ENCODE results near the gene TAF11. TPM values are rescaled to one million over a fixed set of nuclear protein-coding genes. Genes with fewer than 3 reads are reported as not detected.
A peak's percentile ranks its signal among the peaks of the same experiment; 100 is the strongest.

The TAF11 gene
- total and polyA plus RNA-seq, 9 donors: 44.6 to 51.6 (median 46.3) TPM

- DNase-seq: no peak
- no peaks in the 10 kb centered on the region for H3K4me1 ChIP-seq (ENCODE audit: control insufficient read depth, insufficient read depth, low read length)
- H3K27me3 ChIP-seq (ENCODE audit: control insufficient read depth, insufficient read depth, low read length): no peaks in the 10 kb centered on the region
- peaks cover 69% of the 10 kb centered on the region for H3K36me3 ChIP-seq (ENCODE audit: control insufficient read depth, insufficient read depth, low read length)
- H3K9me3 ChIP-seq (replicated peaks; ENCODE audit: control insufficient read depth, low read depth, low read length): no peaks in the 10 kb centered on the region
- H3K4me3 ChIP-seq (ENCODE audit: low read length): no peak overlapping the region
- no peak overlapping the region for H3K27ac ChIP-seq (ENCODE audit: low read length)
- WGBS (ENCODE audit: insufficient coverage): no CpG with 5 or more reads among the region's 4 CpGs
Measured at GRCh38 chr6:34875292-34876213, 12.3 kb downstream of the TAF11 start.

GRCh38 chr6:34872332-34872731 is 15.5 kb downstream of the TAF11 start:
- H3K4me1 ChIP-seq (ENCODE audit: control insufficient read depth, insufficient read depth, low read length): no peaks in the 10 kb centered on the region
- WGBS (ENCODE audit: insufficient coverage): 71% methylated on average over 1 of the region's 1 CpG
- H3K27ac ChIP-seq (ENCODE audit: low read length): no peak overlapping the region
- H3K27me3 ChIP-seq (ENCODE audit: control insufficient read depth, insufficient read depth, low read length): no peaks in the 10 kb centered on the region
- H3K9me3 ChIP-seq (replicated peaks; ENCODE audit: control insufficient read depth, low read depth, low read length): no peaks in the 10 kb centered on the region
- H3K36me3 ChIP-seq (ENCODE audit: control insufficient read depth, insufficient read depth, low read length): peaks cover 62% of the 10 kb centered on the region
- no peak for DNase-seq
- no peak overlapping the region for H3K4me3 ChIP-seq (ENCODE audit: low read length)

DNA sequence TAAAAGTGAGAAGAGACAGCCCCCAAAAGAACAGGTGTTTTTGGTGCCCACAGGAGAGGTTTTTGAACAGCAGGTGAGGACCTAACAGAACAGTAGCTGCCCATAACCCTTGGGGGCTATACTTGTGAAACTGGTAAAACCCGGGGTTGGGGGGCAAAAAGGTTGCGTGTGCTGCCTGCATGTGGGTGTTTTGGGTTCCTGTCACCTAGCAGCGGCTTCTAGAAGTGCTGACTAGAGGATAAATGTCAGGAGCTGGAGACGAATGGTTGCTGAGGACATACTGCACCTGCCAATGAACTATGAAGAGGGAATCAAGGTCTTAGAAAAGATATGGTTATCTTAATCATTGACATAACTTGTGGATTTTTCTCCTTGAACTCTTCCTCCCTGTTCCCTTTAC is 16.0 kb downstream of the TAF11 start:
- WGBS (ENCODE audit: insufficient coverage): 95% methylated on average over 4 of the region's 4 CpGs
- Histone ChIP-seq H3K9me3 (replicated peaks; ENCODE audit: control insufficient read depth, low read depth, low read length) (no peaks in the 10 kb centered on the region), H3K27me3 (ENCODE audit: control insufficient read depth, insufficient read depth, low read length) (no peaks in the 10 kb centered on the region), H3K27ac (ENCODE audit: low read length) (no peak overlapping the region), H3K4me3 (ENCODE audit: low read length) (no peak overlapping the region), H3K36me3 (ENCODE audit: control insufficient read depth, insufficient read depth, low read length) (peaks cover 62% of the 10 kb centered on the region), H3K4me1 (ENCODE audit: control insufficient read depth, insufficient read depth, low read length) (no peaks in the 10 kb centered on the region)
- DNase-seq: no peak

DNA sequence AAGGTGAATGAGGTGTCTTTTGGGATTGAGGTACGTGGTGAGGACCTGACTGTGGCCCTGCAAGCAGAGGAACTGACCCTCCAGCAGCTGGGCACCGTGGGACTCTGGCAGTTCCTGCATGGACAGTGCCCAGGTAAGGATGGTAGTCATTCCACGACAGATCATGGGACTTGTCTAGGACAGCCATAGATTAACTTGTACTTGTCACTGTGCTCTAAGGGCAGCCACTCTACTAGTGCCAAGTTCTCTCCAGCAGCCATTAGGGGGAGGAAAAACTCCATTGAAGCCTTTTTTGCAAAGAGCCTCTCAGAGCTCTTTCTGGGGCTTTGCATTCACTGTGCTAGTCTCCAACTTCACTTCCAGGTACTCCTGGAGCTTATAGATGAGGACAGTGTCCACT is 20.4 kb downstream of the TAF11 start:
- 97% methylated on average over 3 of the region's 3 CpGs for WGBS (ENCODE audit: insufficient coverage)
- Histone ChIP-seq H3K4me1 (ENCODE audit: control insufficient read depth, insufficient read depth, low read length) (peaks cover 4% of the 10 kb centered on the region), H3K36me3 (ENCODE audit: control insufficient read depth, insufficient read depth, low read length) (peaks cover 38% of the 10 kb centered on the region), H3K27me3 (ENCODE audit: control insufficient read depth, insufficient read depth, low read length) (no peaks in the 10 kb centered on the region), H3K27ac (ENCODE audit: low read length) (no peak overlapping the region), H3K4me3 (ENCODE audit: low read length) (no peak overlapping the region), H3K9me3 (replicated peaks; ENCODE audit: control insufficient read depth, low read depth, low read length) (no peaks in the 10 kb centered on the region)
- peak; percentile 16 for DNase-seq

GRCh38 chr6:34866509-34866908 is 21.3 kb downstream of the TAF11 start:
- H3K27ac ChIP-seq (ENCODE audit: low read length): no peak overlapping the region

DNA sequence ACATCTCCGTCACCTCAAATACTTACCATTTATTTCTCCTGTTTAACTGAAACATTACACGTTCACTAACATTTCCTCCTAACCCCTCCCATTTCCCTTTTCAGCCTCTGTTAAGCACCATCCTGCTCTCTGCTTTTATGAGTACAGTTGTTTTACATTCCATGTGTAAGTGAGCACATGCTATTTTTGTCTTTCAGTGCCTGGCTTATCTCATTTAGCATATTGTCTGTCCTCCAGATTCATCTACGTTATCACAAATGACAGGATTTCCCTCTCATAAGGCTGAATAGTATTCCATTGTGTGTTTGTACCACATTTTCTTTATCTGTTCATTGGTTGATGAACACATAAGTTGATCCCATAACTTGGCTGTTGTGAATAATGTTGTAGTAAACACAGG is 22.7 kb downstream of the TAF11 start:
- H3K27me3 ChIP-seq (ENCODE audit: control insufficient read depth, insufficient read depth, low read length): no peaks in the 10 kb centered on the region
- H3K36me3 ChIP-seq (ENCODE audit: control insufficient read depth, insufficient read depth, low read length): peaks cover 22% of the 10 kb centered on the region
- no CpG with 5 or more reads among the region's 3 CpGs for WGBS (ENCODE audit: insufficient coverage)
- no peak overlapping the region for H3K4me3 ChIP-seq (ENCODE audit: low read length)
- no peaks in the 10 kb centered on the region for H3K9me3 ChIP-seq (replicated peaks; ENCODE audit: control insufficient read depth, low read depth, low read length)
- H3K4me1 ChIP-seq (ENCODE audit: control insufficient read depth, insufficient read depth, low read length): peaks cover 4% of the 10 kb centered on the region
- H3K27ac ChIP-seq (ENCODE audit: low read length): peak overlapping the region; percentile 80
- DNase-seq: peak; percentile 57

More at GRCh38 chr6:34866509-34866908, 21.3 kb downstream of the TAF11 start:
- Histone ChIP-seq H3K4me1 (ENCODE audit: control insufficient read depth, insufficient read depth, low read length) (peaks cover 4% of the 10 kb centered on the region), H3K9me3 (replicated peaks; ENCODE audit: control insufficient read depth, low read depth, low read length) (no peaks in the 10 kb centered on the region), H3K27me3 (ENCODE audit: control insufficient read depth, insufficient read depth, low read length) (no peaks in the 10 kb centered on the region), H3K36me3 (ENCODE audit: control insufficient read depth, insufficient read depth, low read length) (peaks cover 28% of the 10 kb centered on the region), H3K4me3 (ENCODE audit: low read length) (no peak overlapping the region)
- no CpG with 5 or more reads among the region's 3 CpGs for WGBS (ENCODE audit: insufficient coverage)
- no peak for DNase-seq

DNA sequence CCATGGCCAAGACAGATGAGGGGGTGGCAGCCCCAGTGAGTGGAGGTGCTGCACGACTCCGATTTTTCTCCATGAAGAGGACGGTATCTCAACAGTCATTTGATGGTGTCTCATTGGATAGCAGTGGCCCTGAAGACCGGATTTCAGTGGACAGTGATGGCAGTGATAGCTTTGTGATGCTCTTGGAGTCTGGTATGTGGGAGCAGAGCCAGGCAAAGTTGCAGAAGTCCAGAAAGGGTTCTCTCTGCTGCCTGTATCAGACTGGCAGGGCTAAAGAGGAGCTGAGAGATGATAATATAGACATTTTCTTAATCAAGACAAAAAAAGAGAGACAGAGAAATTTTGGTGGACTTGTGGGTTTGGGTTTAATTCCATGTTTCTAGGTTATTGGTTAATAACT is 23.8 kb downstream of the TAF11 start:
- DNase-seq: peak; percentile 16
- H3K27me3 ChIP-seq (ENCODE audit: control insufficient read depth, insufficient read depth, low read length): no peaks in the 10 kb centered on the region
- peak overlapping the region; percentile 80 for H3K27ac ChIP-seq (ENCODE audit: low read length)
- H3K36me3 ChIP-seq (ENCODE audit: control insufficient read depth, insufficient read depth, low read length): peaks cover 31% of the 10 kb centered on the region
- peaks cover 4% of the 10 kb centered on the region for H3K4me1 ChIP-seq (ENCODE audit: control insufficient read depth, insufficient read depth, low read length)
- no peaks in the 10 kb centered on the region for H3K9me3 ChIP-seq (replicated peaks; ENCODE audit: control insufficient read depth, low read depth, low read length)
- 90% methylated on average over 4 of the region's 4 CpGs for WGBS (ENCODE audit: insufficient coverage)
- H3K4me3 ChIP-seq (ENCODE audit: low read length): no peak overlapping the region

DNA sequence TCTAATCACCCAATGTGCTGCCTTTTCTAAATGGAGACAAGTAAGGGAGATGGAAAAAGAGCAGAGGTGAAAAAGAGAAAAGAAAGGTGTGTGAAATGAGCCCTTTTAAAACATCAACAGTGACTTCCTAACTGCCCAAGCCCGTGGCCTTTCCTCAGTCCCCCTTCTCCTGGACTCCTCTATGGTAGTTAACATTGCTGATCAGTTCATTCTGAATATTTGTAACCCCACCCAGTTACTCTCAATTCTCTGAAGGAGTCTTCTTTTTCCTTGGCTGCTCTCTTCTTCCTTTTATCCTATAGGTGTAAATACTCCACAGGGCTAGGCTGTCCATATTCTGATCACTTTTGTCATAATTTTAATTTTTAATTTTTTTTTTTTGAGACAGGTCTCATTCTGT is 27.1 kb downstream of the TAF11 start:
- no peak overlapping the region for H3K27ac ChIP-seq (ENCODE audit: low read length)
- H3K4me3 ChIP-seq (ENCODE audit: low read length): no peak overlapping the region
- H3K4me1 ChIP-seq (ENCODE audit: control insufficient read depth, insufficient read depth, low read length): peaks cover 4% of the 10 kb centered on the region
- DNase-seq: no peak
- H3K9me3 ChIP-seq (replicated peaks; ENCODE audit: control insufficient read depth, low read depth, low read length): no peaks in the 10 kb centered on the region
- no CpG with 5 or more reads among the region's 1 CpG for WGBS (ENCODE audit: insufficient coverage)
- peaks cover 50% of the 10 kb centered on the region for H3K36me3 ChIP-seq (ENCODE audit: control insufficient read depth, insufficient read depth, low read length)
- no peaks in the 10 kb centered on the region for H3K27me3 ChIP-seq (ENCODE audit: control insufficient read depth, insufficient read depth, low read length)

DNA sequence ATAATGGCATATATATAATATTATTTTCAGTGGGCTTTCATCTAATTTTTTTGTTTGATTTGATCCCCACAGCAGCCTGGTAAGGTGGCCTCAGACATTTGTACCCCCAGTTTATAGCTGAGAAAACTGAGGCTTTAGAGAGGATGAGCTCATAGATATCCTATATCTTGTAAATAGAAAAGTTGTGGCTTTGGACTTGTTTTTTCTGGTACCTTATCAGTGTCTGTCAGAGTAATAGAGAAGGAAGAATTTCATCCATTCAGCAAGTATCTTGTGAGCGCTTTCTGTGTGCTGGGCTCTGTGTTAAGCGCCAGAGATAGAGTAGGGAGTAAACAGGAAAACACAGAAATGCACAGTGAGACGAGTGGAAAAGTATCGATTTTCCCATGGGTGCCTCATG is 27.9 kb downstream of the TAF11 start:
- Histone ChIP-seq H3K27me3 (ENCODE audit: control insufficient read depth, insufficient read depth, low read length) (no peaks in the 10 kb centered on the region), H3K4me1 (ENCODE audit: control insufficient read depth, insufficient read depth, low read length) (peaks cover 4% of the 10 kb centered on the region), H3K4me3 (ENCODE audit: low read length) (no peak overlapping the region), H3K9me3 (replicated peaks; ENCODE audit: control insufficient read depth, low read depth, low read length) (no peaks in the 10 kb centered on the region), H3K36me3 (ENCODE audit: control insufficient read depth, insufficient read depth, low read length) (peaks cover 56% of the 10 kb centered on the region), H3K27ac (ENCODE audit: low read length) (no peak overlapping the region)
- WGBS (ENCODE audit: insufficient coverage): 85% methylated on average over 4 of the region's 4 CpGs
- DNase-seq: no peak

DNA sequence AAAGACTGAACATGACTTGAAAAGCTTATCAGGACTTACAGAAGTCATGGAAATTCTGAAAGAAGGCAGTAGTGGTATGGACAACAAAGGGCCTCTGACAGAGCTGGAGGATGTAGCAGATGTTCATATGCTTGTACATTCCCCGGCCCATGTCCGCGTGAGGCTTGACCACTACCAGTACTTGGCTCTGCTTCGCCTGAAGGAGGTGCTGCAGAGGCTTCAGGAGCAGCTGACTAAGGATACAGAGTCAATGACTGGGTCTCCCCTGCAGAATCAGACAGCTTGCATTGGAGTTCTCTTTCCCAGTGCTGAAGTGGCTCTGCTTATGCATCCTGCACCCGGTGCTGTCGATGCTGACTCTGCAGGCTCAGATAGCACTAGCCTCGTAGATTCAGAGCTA is 29.2 kb downstream of the TAF11 start:
- Histone ChIP-seq H3K27ac (ENCODE audit: low read length) (no peak overlapping the region), H3K4me3 (ENCODE audit: low read length) (no peak overlapping the region), H3K27me3 (ENCODE audit: control insufficient read depth, insufficient read depth, low read length) (no peaks in the 10 kb centered on the region), H3K36me3 (ENCODE audit: control insufficient read depth, insufficient read depth, low read length) (peaks cover 53% of the 10 kb centered on the region), H3K9me3 (replicated peaks; ENCODE audit: control insufficient read depth, low read depth, low read length) (no peaks in the 10 kb centered on the region), H3K4me1 (ENCODE audit: control insufficient read depth, insufficient read depth, low read length) (no peaks in the 10 kb centered on the region)
- no peak for DNase-seq
- 89% methylated on average over 7 of the region's 7 CpGs for WGBS (ENCODE audit: insufficient coverage)

All from muscle of leg (tissue), 11 donors.